ENCODE measurements around the gene PRKCG.

DNA sequence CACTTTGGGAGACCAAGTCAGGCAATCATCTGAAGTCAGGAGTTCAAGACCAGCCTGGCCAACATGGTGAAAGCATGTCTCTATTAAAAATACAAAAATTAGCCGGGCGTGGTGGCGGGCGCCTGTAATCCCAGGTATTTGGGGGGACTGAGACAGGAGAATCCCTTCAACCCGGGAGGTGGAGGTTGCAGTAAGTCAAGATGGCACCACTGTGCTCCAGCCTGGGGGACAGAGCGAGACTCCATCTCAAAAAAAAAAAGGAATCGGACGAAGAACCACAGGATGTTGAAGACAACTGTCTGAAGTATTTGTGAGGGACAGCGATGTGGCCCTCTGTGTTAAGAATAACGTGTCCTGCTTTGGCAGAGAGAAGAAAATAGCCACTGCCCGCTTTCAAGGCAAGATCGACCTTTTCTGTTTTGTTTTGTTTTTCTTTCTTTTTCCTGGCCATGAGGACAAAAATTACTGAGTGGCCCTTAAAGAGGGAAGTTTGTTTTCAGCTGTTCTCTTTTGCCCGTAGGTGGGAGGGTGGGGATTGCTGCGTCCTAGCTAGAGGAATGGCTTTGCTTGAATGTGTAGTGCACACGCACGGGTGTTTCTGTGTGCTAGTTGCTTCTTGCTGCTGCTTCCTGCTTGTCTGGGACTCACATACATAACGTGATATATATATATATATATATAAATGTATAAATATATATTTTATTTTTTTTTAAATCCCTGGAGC is 6.2 kb upstream of the PRKCG start:
- TF ChIP-seq, protein P1, sequence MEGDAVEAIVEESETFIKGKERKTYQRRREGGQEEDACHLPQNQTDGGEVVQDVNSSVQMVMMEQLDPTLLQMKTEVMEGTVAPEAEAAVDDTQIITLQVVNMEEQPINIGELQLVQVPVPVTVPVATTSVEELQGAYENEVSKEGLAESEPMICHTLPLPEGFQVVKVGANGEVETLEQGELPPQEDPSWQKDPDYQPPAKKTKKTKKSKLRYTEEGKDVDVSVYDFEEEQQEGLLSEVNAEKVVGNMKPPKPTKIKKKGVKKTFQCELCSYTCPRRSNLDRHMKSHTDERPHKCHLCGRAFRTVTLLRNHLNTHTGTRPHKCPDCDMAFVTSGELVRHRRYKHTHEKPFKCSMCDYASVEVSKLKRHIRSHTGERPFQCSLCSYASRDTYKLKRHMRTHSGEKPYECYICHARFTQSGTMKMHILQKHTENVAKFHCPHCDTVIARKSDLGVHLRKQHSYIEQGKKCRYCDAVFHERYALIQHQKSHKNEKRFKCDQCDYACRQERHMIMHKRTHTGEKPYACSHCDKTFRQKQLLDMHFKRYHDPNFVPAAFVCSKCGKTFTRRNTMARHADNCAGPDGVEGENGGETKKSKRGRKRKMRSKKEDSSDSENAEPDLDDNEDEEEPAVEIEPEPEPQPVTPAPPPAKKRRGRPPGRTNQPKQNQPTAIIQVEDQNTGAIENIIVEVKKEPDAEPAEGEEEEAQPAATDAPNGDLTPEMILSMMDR (conservative IDR thresholded peaks at IDR 0.05; ENCODE audit: low read length), result no peak
- no peak for TF ChIP-seq EZH2phosphoT487 (IDR thresholded peaks at IDR 0.05; ENCODE audit: borderline replicate concordance, low read depth, low read length)
